Spinal cord (tissue), 10 donors: ENCODE measurements around the gene CRTC1. TPM values are rescaled to one million over a fixed set of nuclear protein-coding genes. Genes with fewer than 3 reads are reported as not detected.
A peak's percentile ranks its signal among the peaks of the same experiment; 100 is the strongest.

ENCODE experiments used
- DNase-seq, 6 donors: peaks; one replicate each; pipeline versions ENCODE4 v3.0.0 to v3.0.0-alpha.2; 2013 to 2015; ENCODE audit warnings: low spot score in 6 of 6, low read depth in 4 of 6
- H3K27ac ChIP-seq: one replicate; pipeline ENCODE4 v1.5.1; 2013; ENCODE audit warnings: low read depth, low read length, control low read depth
- H3K27me3 ChIP-seq: one replicate; pipeline ENCODE4 v1.6.1; 2013; ENCODE audit warnings: low read length; ENCODE audit not compliant: control insufficient read depth, insufficient read depth
- H3K36me3 ChIP-seq: one replicate; pipeline ENCODE4 v1.6.1; 2013; ENCODE audit warnings: low read length; ENCODE audit not compliant: control insufficient read depth, insufficient read depth
- H3K4me1 ChIP-seq: one replicate; pipeline ENCODE4 v1.6.1; 2013; ENCODE audit warnings: low read length; ENCODE audit not compliant: control insufficient read depth, insufficient read depth
- H3K4me3 ChIP-seq: one replicate; pipeline ENCODE4 v1.5.1; 2013; ENCODE audit warnings: low read depth, low read length, control low read depth
- H3K9me3 ChIP-seq: one replicate; pipeline ENCODE4 v1.6.1; 2013; ENCODE audit warnings: low read length; ENCODE audit not compliant: control insufficient read depth, insufficient read depth
- WGBS: methylation state at CpG from one replicate; pipeline ENCODE4 v1.1.5; 2013; ENCODE audit warnings: missing lambda C conversion rate; ENCODE audit not compliant: insufficient coverage; 5-methylcytosine and 5-hydroxymethylcytosine counted together
- polyA plus RNA-seq, 2 donors: library from polyadenylated mRNA; unstranded; fragments of 120-200 nt; gene quantifications; one replicate each; pipeline ENCODE4 v1.2.1, GENCODE V29; 2013; ENCODE audit not compliant: insufficient read length in 2 of 2
- total RNA-seq, 2 donors: library from RNA; depleted of rRNA in 1 of 2; stranded (reverse); fragments of 120-200 nt in 1 of 2; fragments of >200 nt in 1 of 2; gene quantifications; one replicate each; pipeline versions ENCODE4 v1.2.3 to v1.2.4, GENCODE V29; 2013 to 2014
- donor health status: healthy.

Gene CRTC1
- total and polyA plus RNA-seq, 4 donors, result 5.6 to 45.3 (median 26.3) TPM

DNA sequence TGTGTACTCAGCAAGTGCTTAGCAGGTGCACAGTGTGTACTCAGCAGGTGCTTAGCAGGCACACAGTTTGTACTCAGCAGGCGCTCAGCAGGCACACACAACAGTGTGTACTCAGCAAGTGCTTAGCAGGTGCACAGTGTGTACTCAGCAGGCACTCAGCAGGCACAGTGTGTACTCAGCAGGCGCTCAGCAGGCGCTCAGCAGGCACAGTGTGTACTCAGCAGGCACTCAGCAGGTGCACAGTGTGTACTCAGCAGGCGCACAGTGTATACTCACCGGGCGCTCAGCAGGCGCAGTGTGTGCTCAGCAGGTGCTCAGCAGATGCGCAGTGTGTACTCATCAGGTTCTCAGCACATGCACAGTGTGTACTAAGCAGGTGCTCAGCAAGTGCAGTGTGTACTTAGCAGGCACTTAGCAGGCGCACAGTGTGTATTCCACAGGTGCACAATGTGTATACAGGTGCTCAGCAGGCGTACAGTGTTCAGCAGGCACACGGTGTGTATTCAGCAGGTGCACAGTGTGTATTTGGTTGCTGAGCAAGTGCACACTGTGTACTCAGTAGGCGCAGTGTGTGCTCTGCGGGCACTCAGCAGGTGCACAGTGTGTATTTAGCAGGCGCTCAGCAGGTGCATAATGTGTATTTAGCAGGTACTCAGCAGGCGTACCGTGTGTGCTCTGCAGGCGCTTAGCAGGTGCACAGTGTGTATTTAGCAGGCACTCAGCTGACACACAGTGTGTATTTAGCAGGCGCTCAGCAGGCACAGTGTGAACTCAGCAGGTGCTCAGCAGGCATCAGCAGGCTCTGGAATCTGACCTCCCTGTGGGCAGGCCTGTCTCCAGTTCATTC, 15.1 kb downstream of the CRTC1 start:
- peaks cover 39% of the 10 kb centered on the region for H3K4me1 ChIP-seq
- H3K4me3 ChIP-seq, result no peak overlapping the region
- WGBS, result 88% methylated on average over 18 of the region's 18 CpGs
- DNase-seq, result no peak
- H3K27me3 ChIP-seq, result no peaks in the 10 kb centered on the region
- no peak overlapping the region for H3K27ac ChIP-seq
- H3K36me3 ChIP-seq, result peaks cover 16% of the 10 kb centered on the region
- H3K9me3 ChIP-seq, result no peaks in the 10 kb centered on the region

DNA sequence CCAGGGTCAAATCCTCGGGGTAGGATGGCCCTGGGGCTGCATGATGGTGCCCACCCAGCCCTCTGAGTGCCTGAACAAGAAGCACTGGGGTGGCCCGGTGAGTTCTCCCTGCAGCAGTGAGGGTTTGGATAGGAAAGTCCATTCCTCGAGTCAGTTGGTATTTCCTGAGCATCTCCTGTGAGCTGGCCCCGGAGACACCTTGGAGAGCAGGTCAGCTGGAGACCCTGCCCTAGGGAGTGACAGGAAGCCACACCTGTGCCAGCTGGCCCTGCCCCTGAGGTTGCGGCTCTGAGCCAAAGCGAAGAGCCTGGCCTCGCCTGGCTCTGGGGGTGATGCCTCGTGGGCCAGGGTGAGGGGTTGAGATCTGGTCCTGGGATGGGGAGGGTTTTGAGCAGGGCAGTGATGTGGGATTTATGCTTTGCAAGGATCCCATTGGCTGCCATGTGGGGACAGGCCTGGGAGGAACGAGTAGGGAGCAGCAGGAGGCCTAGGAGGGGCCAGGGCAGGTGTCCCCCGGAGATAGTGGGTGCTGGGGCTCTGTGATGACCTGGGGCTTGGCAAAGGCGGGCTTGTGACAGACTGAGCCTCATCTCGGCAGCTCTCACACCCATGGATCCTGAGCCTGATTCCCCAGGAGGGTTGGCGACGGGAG, 16.0 kb downstream of the CRTC1 start:
- Histone ChIP-seq H3K9me3 (no peaks in the 10 kb centered on the region), H3K36me3 (peaks cover 16% of the 10 kb centered on the region), H3K4me1 (peaks cover 39% of the 10 kb centered on the region), H3K27ac (no peak overlapping the region), H3K4me3 (no peak overlapping the region), H3K27me3 (no peaks in the 10 kb centered on the region)
- WGBS, result 70% methylated on average over 8 of the region's 14 CpGs
- DNase-seq, result no peak

DNA sequence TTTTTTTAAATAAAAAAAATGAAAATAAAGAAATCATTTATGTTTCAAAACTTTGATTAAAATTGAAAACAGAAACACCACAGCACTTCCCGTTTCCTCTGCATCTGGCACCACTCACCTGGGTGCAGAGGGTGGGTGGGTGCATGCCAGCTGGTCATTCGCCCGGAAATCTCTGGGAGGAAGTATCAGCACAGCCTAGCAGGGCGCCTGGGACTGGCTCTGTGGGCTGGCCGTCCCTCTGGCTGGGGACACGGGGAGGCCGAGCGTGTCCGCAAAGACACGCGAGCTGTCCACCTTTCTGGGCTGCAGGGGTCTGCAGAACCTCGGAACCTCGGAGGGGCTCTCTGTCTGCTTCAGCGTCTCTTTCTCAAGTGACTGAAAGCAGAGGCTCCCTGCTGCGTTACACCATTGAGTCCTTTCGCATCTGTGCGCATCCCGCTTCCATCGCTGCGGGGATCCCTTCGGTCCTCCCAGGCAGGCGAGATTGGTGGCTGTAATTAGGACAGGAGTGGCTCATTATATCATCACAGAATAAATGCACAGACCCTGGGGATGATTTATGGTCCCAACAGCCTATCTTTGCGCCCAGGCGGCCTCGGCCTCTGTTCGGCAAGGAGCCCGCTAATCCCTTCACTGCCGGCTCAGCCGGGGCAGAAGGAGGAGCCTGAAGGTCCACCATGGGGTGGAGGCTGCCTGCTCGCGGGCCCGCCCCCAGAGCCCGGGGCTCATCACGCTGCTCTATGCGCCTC, 17.2 kb downstream of the CRTC1 start:
- DNase-seq, result peak in 2 of 6 donors; percentile 65 to 77
- H3K4me3 ChIP-seq, result peak overlapping the region; percentile 12
- 4% methylated on average over 30 of the region's 35 CpGs for WGBS
- H3K27me3 ChIP-seq, result no peaks in the 10 kb centered on the region
- peaks cover 13% of the 10 kb centered on the region for H3K36me3 ChIP-seq
- H3K9me3 ChIP-seq, result no peaks in the 10 kb centered on the region
- H3K4me1 ChIP-seq, result peaks cover 39% of the 10 kb centered on the region
- no peak overlapping the region for H3K27ac ChIP-seq

GRCh38 chr19:18701250-18701608, 17.7 kb downstream of the CRTC1 start:
- H3K27ac ChIP-seq, result no peak overlapping the region
- peaks cover 39% of the 10 kb centered on the region for H3K4me1 ChIP-seq
- H3K9me3 ChIP-seq, result no peaks in the 10 kb centered on the region
- DNase-seq, result no peak
- no peaks in the 10 kb centered on the region for H3K27me3 ChIP-seq
- H3K4me3 ChIP-seq, result peak overlapping the region; percentile 12
- peaks cover 7% of the 10 kb centered on the region for H3K36me3 ChIP-seq
- 21% methylated on average over 7 of the region's 7 CpGs for WGBS

DNA sequence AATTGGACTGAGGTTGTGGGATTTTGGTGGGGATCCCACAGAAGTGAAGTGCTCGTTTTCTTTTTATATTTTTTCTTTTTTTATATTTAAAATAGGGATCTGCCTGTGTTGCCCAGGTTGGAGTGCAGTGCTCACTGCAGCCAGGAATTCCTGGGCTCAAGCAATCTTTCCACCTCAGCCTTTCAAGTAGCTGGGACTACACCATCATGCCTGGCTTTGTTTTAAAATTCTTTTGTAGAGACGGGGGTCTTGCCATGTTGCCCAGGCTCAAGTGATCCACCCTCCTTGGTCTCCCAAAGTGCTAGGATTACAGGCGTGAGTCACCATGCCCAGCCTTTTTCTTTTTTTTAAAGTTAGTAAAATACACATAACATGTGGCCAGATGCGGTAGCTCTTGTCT, 20.6 kb downstream of the CRTC1 start:
- no peak overlapping the region for H3K27ac ChIP-seq
- H3K4me1 ChIP-seq, result peaks cover 39% of the 10 kb centered on the region
- H3K4me3 ChIP-seq, result no peak overlapping the region
- H3K27me3 ChIP-seq, result no peaks in the 10 kb centered on the region
- 100% methylated on average over 1 of the region's 4 CpGs for WGBS
- peaks cover 16% of the 10 kb centered on the region for H3K36me3 ChIP-seq
- no peaks in the 10 kb centered on the region for H3K9me3 ChIP-seq
- no peak for DNase-seq

GRCh38 chr19:18704971-18705370, 21.5 kb downstream of the CRTC1 start:
- Histone ChIP-seq H3K4me3 (no peak overlapping the region), H3K9me3 (no peaks in the 10 kb centered on the region), H3K36me3 (peaks cover 22% of the 10 kb centered on the region), H3K27me3 (no peaks in the 10 kb centered on the region), H3K27ac (no peak overlapping the region), H3K4me1 (peaks cover 30% of the 10 kb centered on the region)
- peak in 1 of 6 donors; percentile 17 for DNase-seq
- WGBS, result 83% methylated on average over 2 of the region's 7 CpGs

GRCh38 chr19:18708452-18709231, 25.2 kb downstream of the CRTC1 start:
- no peak overlapping the region for H3K4me3 ChIP-seq
- H3K9me3 ChIP-seq, result no peaks in the 10 kb centered on the region
- H3K36me3 ChIP-seq, result peaks cover 40% of the 10 kb centered on the region
- DNase-seq, result no peak
- WGBS, result 85% methylated on average over 23 of the region's 25 CpGs
- peaks cover 24% of the 10 kb centered on the region for H3K4me1 ChIP-seq
- H3K27ac ChIP-seq, result no peak overlapping the region
- no peaks in the 10 kb centered on the region for H3K27me3 ChIP-seq

- peaks cover 24% of the 10 kb centered on the region for H3K4me1 ChIP-seq
These were observed 26.1 kb downstream of the CRTC1 start for GRCh38 chr19:18709546-18709945.

DNA sequence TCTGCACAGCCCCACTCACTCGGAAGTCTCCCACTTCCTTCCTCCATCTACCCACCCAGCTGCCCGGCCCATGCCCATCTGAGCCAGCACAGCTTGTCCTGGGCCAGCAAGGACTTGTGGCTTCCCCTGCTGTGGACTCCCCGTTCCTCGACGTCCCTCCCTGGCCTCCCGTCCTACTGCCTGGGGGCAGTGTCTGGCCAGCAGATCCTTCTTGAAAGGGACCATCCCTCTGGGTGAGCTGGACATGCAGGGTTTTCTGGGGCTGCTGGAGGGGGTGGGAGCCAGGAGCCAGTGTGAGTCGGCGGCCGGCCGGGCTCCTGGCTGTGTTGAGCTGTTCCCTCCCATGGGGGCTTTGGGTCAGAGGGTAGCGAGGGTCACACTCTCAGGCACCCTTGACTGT, 26.7 kb downstream of the CRTC1 start:
- Histone ChIP-seq H3K27me3 (no peaks in the 10 kb centered on the region), H3K36me3 (peaks cover 49% of the 10 kb centered on the region), H3K4me3 (no peak overlapping the region), H3K4me1 (peaks cover 24% of the 10 kb centered on the region), H3K27ac (no peak overlapping the region), H3K9me3 (no peaks in the 10 kb centered on the region)
- 90% methylated on average over 6 of the region's 11 CpGs for WGBS
- no peak for DNase-seq

More at GRCh38 chr19:18709546-18709945, 26.1 kb downstream of the CRTC1 start:
- H3K27me3 ChIP-seq, result no peaks in the 10 kb centered on the region
- H3K36me3 ChIP-seq, result peaks cover 45% of the 10 kb centered on the region
- no peak overlapping the region for H3K4me3 ChIP-seq
- H3K9me3 ChIP-seq, result no peaks in the 10 kb centered on the region
- DNase-seq, result no peak
- H3K27ac ChIP-seq, result no peak overlapping the region
- 87% methylated on average over 10 of the region's 10 CpGs for WGBS
